ENCODE data around the gene TPSD1. TPM values are rescaled to one million over a fixed set of nuclear protein-coding genes. Genes with fewer than 3 reads are reported as not detected.

TPSD1 gene
- total and polyA plus RNA-seq, 2 experiments from 2014 or later = 0.17 TPM; not detected in 1

DNA sequence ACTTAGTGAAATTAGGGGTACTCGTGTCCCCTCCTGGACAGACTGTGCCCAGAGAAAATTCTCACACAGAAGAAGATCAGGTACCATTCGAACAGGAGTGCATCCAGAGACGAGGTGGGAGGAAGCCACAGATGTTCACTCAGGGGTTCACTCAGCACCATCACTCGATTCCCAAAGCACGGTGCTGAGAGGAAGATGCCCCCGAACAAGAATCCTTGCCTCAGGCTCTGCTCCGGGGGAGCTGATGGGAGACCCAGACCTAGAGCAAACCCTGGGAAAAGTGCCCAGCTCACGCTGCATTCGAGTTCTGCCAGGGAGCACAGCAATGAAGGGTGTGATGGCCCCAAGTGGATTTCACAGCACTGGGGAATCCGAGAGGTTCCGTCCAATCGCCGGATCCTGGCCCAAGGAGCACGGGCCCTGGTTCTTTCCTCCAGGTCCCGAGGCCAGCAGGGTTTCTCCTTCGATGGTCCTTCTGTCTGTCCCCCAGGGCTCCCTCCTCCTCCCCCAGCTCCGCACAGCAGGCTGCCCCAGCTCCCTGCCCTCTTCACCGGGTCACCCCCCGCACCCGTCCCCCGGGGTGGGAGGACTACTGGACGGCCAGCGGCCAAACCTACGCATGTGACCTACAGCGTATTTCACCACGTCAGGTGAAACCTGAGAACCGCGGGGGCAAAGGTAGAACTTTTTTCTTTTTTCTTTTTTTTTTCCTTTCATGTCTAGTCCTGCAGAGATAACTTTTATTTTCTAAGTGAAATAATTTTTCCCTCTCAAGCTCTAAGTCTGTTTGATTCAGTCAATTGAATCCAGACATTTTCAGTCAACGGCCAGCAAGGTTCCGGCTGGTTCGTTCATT, 43.4 kb downstream of the TPSD1 start:
- H3K27me3 Mint-ChIP-seq (ENCODE audit: insufficient read depth, low read depth, poor library complexity) = peaks cover 26% of the 10 kb centered on the region
- H3K27ac Mint-ChIP-seq = no peak overlapping the region
- H3K27me3 ChIP-seq (ENCODE audit: insufficient read depth) = no peaks in the 10 kb centered on the region; the same call in 1 of the 2 replicates
- H3K36me3 ChIP-seq (ENCODE audit: insufficient read depth) = no peaks in the 10 kb centered on the region
- H3K4me1 ChIP-seq (ENCODE audit: insufficient read depth) = peaks cover 20% of the 10 kb centered on the region
- no peak overlapping the region for H3K4me3 Mint-ChIP-seq
- TF ChIP-seq EZH2 (IDR thresholded peaks at IDR 0.05; ENCODE audit: low read depth, unreplicated experiment) = no peak
- TF ChIP-seq POLR2AphosphoS5 (IDR thresholded peaks at IDR 0.05; ENCODE audit: low read depth) = no peak
- no peak for TF ChIP-seq NANOG (IDR thresholded peaks at IDR 0.05; ENCODE audit: borderline replicate concordance)
- TF ChIP-seq, protein P1, sequence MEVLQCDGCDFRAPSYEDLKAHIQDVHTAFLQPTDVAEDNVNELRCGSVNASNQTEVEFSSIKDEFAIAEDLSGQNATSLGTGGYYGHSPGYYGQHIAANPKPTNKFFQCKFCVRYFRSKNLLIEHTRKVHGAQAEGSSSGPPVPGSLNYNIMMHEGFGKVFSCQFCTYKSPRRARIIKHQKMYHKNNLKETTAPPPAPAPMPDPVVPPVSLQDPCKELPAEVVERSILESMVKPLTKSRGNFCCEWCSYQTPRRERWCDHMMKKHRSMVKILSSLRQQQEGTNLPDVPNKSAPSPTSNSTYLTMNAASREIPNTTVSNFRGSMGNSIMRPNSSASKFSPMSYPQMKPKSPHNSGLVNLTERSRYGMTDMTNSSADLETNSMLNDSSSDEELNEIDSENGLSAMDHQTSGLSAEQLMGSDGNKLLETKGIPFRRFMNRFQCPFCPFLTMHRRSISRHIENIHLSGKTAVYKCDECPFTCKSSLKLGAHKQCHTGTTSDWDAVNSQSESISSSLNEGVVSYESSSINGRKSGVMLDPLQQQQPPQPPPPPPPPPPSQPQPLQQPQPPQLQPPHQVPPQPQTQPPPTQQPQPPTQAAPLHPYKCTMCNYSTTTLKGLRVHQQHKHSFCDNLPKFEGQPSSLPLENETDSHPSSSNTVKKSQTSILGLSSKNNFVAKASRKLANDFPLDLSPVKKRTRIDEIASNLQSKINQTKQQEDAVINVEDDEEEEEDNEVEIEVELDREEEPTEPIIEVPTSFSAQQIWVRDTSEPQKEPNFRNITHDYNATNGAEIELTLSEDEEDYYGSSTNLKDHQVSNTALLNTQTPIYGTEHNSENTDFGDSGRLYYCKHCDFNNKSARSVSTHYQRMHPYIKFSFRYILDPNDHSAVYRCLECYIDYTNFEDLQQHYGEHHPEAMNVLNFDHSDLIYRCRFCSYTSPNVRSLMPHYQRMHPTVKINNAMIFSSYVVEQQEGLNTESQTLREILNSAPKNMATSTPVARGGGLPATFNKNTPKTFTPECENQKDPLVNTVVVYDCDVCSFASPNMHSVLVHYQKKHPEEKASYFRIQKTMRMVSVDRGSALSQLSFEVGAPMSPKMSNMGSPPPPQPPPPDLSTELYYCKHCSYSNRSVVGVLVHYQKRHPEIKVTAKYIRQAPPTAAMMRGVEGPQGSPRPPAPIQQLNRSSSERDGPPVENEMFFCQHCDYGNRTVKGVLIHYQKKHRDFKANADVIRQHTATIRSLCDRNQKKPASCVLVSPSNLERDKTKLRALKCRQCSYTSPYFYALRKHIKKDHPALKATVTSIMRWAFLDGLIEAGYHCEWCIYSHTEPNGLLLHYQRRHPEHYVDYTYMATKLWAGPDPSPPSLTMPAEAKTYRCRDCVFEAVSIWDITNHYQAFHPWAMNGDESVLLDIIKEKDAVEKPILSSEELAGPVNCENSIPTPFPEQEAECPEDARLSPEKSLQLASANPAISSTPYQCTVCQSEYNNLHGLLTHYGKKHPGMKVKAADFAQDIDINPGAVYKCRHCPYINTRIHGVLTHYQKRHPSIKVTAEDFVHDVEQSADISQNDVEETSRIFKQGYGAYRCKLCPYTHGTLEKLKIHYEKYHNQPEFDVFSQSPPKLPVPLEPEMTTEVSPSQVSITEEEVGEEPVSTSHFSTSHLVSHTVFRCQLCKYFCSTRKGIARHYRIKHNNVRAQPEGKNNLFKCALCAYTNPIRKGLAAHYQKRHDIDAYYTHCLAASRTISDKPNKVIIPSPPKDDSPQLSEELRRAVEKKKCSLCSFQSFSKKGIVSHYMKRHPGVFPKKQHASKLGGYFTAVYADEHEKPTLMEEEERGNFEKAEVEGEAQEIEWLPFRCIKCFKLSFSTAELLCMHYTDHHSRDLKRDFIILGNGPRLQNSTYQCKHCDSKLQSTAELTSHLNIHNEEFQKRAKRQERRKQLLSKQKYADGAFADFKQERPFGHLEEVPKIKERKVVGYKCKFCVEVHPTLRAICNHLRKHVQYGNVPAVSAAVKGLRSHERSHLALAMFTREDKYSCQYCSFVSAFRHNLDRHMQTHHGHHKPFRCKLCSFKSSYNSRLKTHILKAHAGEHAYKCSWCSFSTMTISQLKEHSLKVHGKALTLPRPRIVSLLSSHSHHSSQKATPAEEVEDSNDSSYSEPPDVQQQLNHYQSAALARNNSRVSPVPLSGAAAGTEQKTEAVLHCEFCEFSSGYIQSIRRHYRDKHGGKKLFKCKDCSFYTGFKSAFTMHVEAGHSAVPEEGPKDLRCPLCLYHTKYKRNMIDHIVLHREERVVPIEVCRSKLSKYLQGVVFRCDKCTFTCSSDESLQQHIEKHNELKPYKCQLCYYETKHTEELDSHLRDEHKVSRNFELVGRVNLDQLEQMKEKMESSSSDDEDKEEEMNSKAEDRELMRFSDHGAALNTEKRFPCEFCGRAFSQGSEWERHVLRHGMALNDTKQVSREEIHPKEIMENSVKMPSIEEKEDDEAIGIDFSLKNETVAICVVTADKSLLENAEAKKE (CRISPR knock-in tag; IDR thresholded peaks at IDR 0.05) = no peak
- TF ChIP-seq ZNF331 (CRISPR knock-in tag; IDR thresholded peaks at IDR 0.05; ENCODE audit: low read depth) = no peak
- no peak for TF ChIP-seq CREB1 (CRISPR knock-in tag; IDR thresholded peaks at IDR 0.05; ENCODE audit: low read depth)
- TF ChIP-seq, protein P2, sequence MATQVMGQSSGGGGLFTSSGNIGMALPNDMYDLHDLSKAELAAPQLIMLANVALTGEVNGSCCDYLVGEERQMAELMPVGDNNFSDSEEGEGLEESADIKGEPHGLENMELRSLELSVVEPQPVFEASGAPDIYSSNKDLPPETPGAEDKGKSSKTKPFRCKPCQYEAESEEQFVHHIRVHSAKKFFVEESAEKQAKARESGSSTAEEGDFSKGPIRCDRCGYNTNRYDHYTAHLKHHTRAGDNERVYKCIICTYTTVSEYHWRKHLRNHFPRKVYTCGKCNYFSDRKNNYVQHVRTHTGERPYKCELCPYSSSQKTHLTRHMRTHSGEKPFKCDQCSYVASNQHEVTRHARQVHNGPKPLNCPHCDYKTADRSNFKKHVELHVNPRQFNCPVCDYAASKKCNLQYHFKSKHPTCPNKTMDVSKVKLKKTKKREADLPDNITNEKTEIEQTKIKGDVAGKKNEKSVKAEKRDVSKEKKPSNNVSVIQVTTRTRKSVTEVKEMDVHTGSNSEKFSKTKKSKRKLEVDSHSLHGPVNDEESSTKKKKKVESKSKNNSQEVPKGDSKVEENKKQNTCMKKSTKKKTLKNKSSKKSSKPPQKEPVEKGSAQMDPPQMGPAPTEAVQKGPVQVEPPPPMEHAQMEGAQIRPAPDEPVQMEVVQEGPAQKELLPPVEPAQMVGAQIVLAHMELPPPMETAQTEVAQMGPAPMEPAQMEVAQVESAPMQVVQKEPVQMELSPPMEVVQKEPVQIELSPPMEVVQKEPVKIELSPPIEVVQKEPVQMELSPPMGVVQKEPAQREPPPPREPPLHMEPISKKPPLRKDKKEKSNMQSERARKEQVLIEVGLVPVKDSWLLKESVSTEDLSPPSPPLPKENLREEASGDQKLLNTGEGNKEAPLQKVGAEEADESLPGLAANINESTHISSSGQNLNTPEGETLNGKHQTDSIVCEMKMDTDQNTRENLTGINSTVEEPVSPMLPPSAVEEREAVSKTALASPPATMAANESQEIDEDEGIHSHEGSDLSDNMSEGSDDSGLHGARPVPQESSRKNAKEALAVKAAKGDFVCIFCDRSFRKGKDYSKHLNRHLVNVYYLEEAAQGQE (IDR thresholded peaks at IDR 0.05; ENCODE audit: unreplicated experiment) = no peak
- no peak for TF ChIP-seq JUNB (IDR thresholded peaks at IDR 0.05; ENCODE audit: unreplicated experiment)
- no peak for TF ChIP-seq ZNF114 (CRISPR knock-in tag; IDR thresholded peaks at IDR 0.05)
- no peak for TF ChIP-seq STAT1 (IDR thresholded peaks at IDR 0.05; ENCODE audit: unreplicated experiment)
- no peak for TF ChIP-seq CTCF (conservative IDR thresholded peaks at IDR 0.05; ENCODE audit: low read depth in 2 of 2)
- TF ChIP-seq ETS1 (IDR thresholded peaks at IDR 0.05) = no peak
- no peak for TF ChIP-seq EZH2phosphoT487 (IDR thresholded peaks at IDR 0.05; ENCODE audit: unreplicated experiment)
- ATAC-seq (no peak), DNase-seq (ENCODE audit: low spot score) (no peak)
- no peaks in the 10 kb centered on the region for H3K9me2 ChIP-seq (ENCODE audit: insufficient read depth)
- no peaks in the 10 kb centered on the region for H4K20me1 ChIP-seq (replicated peaks; ENCODE audit: insufficient read depth)
- H3K27ac ChIP-seq (ENCODE audit: low read depth) = no peak overlapping the region
- H3K4me3 ChIP-seq = no peak overlapping the region
- no peak overlapping the region for H2AFZ ChIP-seq
- no peak overlapping the region for H3K4me2 ChIP-seq
- peaks cover 31% of the 10 kb centered on the region for H3K4me1 Mint-ChIP-seq
- H3K36me3 Mint-ChIP-seq (ENCODE audit: low read depth) = no peaks in the 10 kb centered on the region
- no peaks in the 10 kb centered on the region for H3K79me2 ChIP-seq (replicated peaks; ENCODE audit: insufficient read depth)
- H3F3A ChIP-seq (replicated peaks; ENCODE audit: low read depth) = peaks cover 12% of the 10 kb centered on the region
- no peaks in the 10 kb centered on the region for H3K9me3 Mint-ChIP-seq
